Measurements from ENCODE around the gene PPM1J.

Gene PPM1J

DNA sequence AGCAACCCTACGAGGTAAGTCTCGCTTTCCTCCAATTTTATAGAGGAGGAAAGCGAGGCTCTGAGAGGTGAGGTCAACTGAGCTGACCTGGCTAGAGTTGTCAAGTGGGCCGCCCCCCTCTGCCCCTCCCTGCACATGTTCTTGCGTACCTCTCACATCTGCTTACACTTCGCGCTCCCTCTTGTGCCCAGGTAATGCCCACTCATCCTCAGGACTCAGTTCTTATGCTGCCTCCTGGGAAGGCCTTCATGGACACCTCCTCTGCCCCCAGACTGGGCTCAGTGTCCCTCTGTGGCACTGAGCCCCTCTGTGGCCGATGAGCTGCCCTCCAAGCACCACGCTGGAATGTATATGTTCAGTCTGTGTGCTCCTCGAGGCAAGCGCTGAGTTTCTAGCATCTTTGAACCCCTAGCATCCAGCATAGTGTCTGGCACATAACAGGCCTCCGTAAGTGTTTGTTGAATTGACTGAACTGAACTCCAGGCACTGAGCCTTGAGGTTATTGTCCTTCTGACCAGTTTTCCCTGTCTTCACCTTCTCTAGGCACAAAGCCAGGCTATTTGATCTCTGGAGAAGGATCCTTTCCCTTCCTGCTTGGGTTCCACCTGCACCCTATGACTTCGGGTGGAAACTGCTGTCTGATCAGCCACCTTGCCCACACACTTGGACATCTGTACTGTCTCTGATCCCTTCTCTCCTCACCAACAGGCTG lies 27.2 kb downstream of the PPM1J start:
- DNase-seq, result no peak

DNA sequence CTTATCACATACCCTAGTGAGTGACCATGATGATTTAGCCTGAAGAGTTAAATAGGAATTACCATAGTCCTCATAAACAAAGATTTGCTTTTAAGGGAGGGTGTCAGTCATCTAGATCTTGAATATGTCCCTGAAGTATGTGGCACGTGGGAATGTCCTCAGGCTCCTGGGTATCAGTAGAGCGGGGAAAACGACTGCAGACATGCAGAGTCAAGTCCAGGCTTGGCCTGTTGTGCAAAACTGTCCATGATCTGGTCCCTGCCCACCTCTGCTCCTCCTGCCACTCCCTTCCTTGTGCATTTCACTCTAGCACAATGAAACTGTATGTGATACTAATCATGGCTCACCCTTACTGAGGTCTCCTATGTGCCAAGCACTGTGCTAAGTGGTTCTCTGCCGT lies 27.8 kb downstream of the PPM1J start:
- no peak for DNase-seq

DNA sequence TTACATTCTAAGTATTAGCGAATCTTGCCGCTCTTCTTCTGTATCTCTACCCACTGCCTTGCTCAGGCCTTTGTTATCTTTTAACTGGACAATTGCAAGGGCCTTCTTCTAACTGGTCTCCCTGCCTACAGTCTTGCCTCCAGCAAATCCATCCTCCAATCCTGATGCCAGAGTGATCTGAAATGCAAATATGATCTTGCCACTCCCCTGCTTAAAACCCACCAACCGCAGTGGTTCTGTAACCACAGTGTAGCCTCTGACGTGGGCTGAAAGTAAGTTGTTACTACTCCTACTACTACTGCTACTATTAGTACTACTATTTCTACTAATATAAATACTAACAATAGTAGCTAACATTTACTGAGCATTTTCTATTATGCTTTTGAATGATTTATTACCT lies 28.3 kb downstream of the PPM1J start:
- no peak for DNase-seq

GRCh38 chr1:112686417-112686816 lies 28.7 kb downstream of the PPM1J start:
- no peak for DNase-seq

DNA sequence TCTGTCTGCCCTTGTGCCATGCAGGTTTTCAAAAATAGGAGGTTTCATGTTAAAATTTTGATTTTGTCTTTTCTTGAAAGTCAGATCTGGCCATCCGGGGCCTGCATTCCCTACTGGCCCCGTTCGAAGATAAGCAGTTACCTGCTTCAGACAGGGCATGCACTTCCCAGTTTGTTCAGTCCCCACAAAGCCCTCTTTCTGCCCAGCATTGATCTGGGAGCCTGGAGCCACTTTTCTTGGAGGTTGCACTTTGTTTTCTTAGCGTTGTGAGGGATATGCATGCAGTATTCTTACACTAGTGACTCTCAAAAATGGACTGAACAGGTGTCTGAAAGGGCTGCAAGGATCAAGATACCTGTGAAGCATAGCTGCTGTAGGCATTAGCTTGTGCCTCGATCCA lies 29.2 kb downstream of the PPM1J start:
- DNase-seq, result no peak

- no peak for DNase-seq
Measured at GRCh38 chr1:112678605-112679004, 36.5 kb downstream of the PPM1J start.

GRCh38 chr1:112677501-112677900 lies 37.6 kb downstream of the PPM1J start:
- DNase-seq, result no peak

DNA sequence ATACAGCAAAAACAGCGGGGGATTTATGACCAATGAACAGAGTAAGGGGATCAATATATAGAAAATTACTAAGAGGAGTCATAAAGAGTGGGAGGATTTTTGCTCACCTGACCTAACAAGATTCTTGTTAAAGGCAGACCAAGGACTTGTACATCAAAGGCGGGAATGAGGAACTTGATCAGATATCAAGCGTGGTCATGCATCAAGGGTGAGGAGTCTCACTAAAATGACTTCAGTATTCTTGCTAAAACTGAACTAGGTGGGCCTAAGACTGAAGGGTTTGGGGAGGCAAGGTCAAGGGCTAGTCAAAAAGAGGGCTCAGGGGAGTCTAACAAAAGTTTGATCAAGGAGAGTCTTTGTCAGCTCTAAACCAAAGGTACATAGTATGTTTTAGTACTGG lies 38.6 kb downstream of the PPM1J start:
- DNase-seq, result no peak

GRCh38 chr1:112675728-112676381 lies 39.3 kb downstream of the PPM1J start:
- DNase-seq, result no peak

DNA sequence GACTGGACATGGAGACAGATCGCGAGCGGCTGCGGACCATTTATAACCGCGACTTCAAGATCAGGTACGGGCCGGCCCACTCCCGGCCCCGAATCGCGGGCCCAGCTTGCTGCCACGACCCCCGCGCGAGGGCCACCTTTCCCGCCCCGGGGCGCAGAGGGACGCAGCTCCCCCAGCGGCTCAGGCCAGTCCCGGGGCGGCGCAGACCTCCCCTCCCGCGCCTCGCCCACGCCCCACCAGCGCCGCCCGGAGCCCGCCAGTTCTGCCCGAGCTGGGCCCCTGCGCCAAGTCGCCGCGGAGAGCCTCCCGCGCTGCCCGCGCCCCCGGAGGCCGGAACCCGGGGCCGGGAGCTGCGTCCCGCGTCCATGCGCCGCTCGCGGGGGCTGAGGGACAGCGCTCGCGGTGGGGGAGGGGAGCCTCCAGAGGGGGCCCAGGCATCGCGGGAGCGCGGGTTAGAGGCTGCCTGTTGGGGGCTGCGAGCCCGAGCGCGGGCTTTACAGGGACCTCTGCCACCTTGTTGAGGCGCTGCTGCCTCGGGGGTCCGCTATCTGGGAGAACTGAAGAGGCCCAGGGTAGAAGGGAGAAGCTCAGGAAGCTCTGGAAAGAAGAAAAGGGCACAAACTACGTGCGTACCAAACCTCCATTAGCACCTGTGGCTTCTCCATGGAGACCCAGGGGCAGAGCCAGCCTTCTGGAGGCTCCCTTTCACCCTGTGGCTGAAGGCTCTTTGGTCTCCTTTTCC lies 40.0 kb downstream of the PPM1J start:
- peak; percentile 57 to 70 for DNase-seq

GRCh38 chr1:112674440-112674985 lies 40.6 kb downstream of the PPM1J start, which contains the start of gene MOV10:
TSS of gene MOV10 (plus strand) at chr1:112674659. CDS start at chr1:112674913, 254 bp downstream.
- peak; percentile 76 to 77 for DNase-seq

- DNase-seq, result no peak
Measured at GRCh38 chr1:112673592-112674439, 41.3 kb downstream of the PPM1J start.

DNA sequence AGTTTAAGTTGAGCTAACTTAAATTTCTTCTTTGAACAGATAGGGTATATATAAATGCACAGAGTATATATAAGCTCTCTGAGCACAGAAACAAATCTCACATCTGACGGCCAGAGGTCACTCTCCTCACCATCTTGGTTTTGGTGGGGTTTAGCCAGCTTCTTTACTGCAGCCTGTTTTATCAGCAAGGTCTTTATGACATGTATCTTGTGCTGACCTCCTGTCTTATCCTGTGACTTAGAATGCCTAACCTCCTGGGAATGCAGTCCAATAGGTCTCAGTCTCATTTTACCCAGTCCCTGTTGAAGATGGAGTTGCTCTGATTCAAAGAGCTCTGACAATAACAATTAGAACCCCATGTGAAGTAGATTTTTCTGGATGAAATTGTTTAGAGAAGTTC lies 42.3 kb downstream of the PPM1J start:
- DNase-seq, result no peak

- no peak for DNase-seq
Measured at GRCh38 chr1:112672009-112672408, 43.1 kb downstream of the PPM1J start.

DNA sequence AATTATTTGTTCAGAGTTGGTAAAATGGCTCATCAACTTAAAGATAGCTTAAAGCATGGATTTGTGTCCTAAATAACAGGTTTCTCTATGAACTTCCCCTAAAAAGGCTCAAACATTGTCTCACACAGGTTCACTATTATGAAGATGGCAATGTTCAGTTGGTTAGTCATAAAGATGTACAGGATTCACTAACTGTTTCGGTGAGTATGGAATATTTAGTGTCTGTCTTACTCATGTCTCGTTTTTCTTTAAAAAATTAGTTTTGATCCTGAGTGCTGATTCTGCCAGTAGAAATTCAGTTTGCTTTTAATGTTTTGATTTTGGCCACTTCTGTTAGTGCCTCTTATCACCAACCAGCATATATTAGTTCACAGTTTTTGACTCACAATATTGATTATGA lies 48.2 kb downstream of the PPM1J start:
- no peak for DNase-seq

DNA sequence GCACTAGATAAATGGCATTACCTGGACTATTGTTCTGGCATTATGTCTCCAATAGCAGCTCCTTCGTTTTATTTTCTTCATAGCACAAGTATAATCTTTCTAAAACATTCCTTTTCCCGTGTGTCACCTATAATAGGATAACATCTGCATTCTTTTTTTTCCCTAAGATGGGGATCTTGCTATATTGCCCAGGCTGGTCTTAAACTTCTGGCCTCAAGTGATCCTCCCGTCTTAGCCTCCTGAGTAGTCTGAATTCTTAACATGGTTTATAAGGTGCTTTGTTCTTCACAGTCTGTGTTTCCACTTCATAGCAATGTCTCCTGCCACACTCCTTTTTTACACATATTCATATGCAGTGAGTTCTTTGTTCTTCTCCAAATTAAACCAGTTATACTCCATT lies 49.3 kb downstream of the PPM1J start:
- no peak for DNase-seq
